ENCODE results near the gene STPG2.

The STPG2 gene

DNA sequence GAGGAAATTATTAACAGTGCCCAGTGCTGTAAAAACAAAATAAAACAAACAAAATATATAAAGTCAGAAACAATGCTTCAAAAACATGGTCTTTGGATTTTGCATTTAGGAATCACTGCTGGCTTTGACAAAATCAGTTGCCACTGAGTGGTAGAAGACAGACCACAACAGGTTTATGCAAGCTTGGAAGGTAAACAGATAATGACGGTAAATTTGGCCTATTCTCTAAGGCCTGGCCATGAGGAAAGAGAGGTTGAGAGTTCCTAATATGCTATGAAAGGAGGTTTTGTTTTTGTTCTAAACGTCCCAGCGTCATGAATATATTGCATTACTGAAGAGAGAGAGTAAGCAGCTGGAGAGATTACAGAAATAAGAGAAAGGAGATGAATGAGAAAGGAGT is 629.4 kb downstream of the STPG2 start:
- CTCF ChIA-PET = interaction anchor here (1.5 kb wide), 1 partner anchor 20 kb away, joined by 3 read pairs; no protein-coding TSS in a partner anchor
- DNase-seq (ENCODE audit: extremely low spot score) = no peak
- POLR2A ChIA-PET = no interaction called here
- TF ChIP-seq, protein P1, sequence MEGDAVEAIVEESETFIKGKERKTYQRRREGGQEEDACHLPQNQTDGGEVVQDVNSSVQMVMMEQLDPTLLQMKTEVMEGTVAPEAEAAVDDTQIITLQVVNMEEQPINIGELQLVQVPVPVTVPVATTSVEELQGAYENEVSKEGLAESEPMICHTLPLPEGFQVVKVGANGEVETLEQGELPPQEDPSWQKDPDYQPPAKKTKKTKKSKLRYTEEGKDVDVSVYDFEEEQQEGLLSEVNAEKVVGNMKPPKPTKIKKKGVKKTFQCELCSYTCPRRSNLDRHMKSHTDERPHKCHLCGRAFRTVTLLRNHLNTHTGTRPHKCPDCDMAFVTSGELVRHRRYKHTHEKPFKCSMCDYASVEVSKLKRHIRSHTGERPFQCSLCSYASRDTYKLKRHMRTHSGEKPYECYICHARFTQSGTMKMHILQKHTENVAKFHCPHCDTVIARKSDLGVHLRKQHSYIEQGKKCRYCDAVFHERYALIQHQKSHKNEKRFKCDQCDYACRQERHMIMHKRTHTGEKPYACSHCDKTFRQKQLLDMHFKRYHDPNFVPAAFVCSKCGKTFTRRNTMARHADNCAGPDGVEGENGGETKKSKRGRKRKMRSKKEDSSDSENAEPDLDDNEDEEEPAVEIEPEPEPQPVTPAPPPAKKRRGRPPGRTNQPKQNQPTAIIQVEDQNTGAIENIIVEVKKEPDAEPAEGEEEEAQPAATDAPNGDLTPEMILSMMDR (IDR thresholded peaks at IDR 0.05; ENCODE audit: control extremely low read depth, extremely low read depth, low read depth, missing control alignments) = no peak

Measured in GM10248 (cell line).